ENCODE results near the gene SRGAP1.

DNA sequence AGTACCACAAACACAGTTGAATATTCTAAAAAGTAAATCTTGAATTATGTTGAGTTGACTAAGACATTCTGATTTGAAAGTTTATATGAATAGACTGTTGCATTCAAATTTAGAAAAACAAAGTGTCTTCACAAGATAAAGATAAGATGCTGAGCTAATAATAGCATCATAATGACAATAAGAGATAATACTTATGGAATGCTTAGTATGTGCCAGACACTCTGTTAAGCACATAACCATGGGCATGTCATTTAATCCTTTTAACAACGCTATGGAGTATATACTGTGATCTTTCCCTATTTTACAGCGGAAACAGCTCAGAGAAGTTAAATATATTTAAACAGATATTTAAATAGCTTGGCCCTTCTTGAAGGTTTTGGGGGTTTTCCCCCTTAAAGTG, 163.4 kb downstream of the SRGAP1 start:
- TF ChIP-seq, protein P1, sequence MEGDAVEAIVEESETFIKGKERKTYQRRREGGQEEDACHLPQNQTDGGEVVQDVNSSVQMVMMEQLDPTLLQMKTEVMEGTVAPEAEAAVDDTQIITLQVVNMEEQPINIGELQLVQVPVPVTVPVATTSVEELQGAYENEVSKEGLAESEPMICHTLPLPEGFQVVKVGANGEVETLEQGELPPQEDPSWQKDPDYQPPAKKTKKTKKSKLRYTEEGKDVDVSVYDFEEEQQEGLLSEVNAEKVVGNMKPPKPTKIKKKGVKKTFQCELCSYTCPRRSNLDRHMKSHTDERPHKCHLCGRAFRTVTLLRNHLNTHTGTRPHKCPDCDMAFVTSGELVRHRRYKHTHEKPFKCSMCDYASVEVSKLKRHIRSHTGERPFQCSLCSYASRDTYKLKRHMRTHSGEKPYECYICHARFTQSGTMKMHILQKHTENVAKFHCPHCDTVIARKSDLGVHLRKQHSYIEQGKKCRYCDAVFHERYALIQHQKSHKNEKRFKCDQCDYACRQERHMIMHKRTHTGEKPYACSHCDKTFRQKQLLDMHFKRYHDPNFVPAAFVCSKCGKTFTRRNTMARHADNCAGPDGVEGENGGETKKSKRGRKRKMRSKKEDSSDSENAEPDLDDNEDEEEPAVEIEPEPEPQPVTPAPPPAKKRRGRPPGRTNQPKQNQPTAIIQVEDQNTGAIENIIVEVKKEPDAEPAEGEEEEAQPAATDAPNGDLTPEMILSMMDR (IDR thresholded peaks at IDR 0.05) = no peak
- no peak for TF ChIP-seq POLR2A (IDR thresholded peaks at IDR 0.05)

Measured in gastroesophageal sphincter (tissue), 3 donors.